Esophagus muscularis mucosa (tissue), 4 donors: ENCODE measurements around the gene ATP11A. TPM values are rescaled to one million over a fixed set of nuclear protein-coding genes. Genes with fewer than 3 reads are reported as not detected.

ENCODE experiments used
- DNase-seq: peaks from one replicate; pipeline ENCODE4 v3.0.0-alpha.2; 2017; ENCODE audit errors: extremely low spot score
- H3K27ac ChIP-seq, 4 donors: fragments of 200-600 bp; sonication (generic); replicated peaks in 1 of 4; 1 replicate in 3 of 4; 2 replicates in 1 of 4; pipeline ENCODE4 v1.5.1; 2016 to 2019; ENCODE audit warnings: mild to moderate bottlenecking in 1 of 4
- H3K27me3 ChIP-seq, 4 donors: fragments of 200-600 bp; sonication (generic); one replicate each; pipeline versions ENCODE4 v1.5.1 to v1.6.0; 2016 to 2019
- H3K36me3 ChIP-seq, 4 donors: fragments of 200-600 bp; sonication (generic); one replicate each; pipeline ENCODE4 v1.5.1; 2016 to 2019
- H3K4me1 ChIP-seq, 4 donors: fragments of 200-600 bp; sonication (generic); one replicate each; pipeline ENCODE4 v1.5.1; 2016 to 2019
- H3K4me3 ChIP-seq, 4 donors: fragments of 200-600 bp; sonication (generic); 1 replicate in 2 of 4; 2 replicates in 2 of 4; pipeline ENCODE4 v1.5.1; 2016 to 2019; ENCODE audit warnings: mild to moderate bottlenecking in 4 of 4, moderate library complexity in 1 of 4
- H3K9me3 ChIP-seq, 4 donors: fragments of 200-600 bp; sonication (generic); 1 replicate in 3 of 4; 2 replicates in 1 of 4; pipeline ENCODE4 v1.5.1; 2016 to 2019
- CTCF ChIP-seq, 3 experiments: fragments of 200-600 bp in 2 of 3; fragments of 450-650 bp in 1 of 3; sonication (generic) in 2 of 3; IDR thresholded peaks; one replicate each; pipeline ENCODE4 v1.5.1; 2017 to 2019; ENCODE audit warnings: antibody characterized with exemption in 3 of 3, mild to moderate bottlenecking in 2 of 3, moderate library complexity in 1 of 3
- EP300 ChIP-seq: sonication (generic); formaldehyde crosslinking; IDR thresholded peaks from one replicate; pipeline ENCODE4 v1.6.1; 2017; ENCODE audit warnings: antibody characterized with exemption
- POLR2A ChIP-seq: fragments of 450-650 bp; IDR thresholded peaks from one replicate; pipeline ENCODE4 v1.6.1; 2017; ENCODE audit warnings: antibody characterized with exemption, moderate library complexity, mild to moderate bottlenecking, low read depth
- POLR2AphosphoS5 ChIP-seq, 2 donors: sonication (generic); formaldehyde crosslinking; IDR thresholded peaks; one replicate each; pipeline ENCODE4 v1.6.1; 2017; ENCODE audit warnings: antibody characterized with exemption in 2 of 2
- WGBS: methylation state at CpG from one replicate; pipeline ENCODE4 v1.1.5; 2018; 5-methylcytosine and 5-hydroxymethylcytosine counted together
- intact Hi-C: fragments of 100-400 bp; cut with DNase I; formaldehyde crosslinking; loops from one replicate; pipeline ENCODE4 v1.15.1; 2023
- total RNA-seq, 4 donors: library from RNA; depleted of rRNA; stranded (reverse); fragments of >200 nt; gene quantifications; one replicate each; pipeline versions ENCODE4 v1.1.0 to v1.2.1, GENCODE V29; 2016

The ATP11A gene
- total RNA-seq, 4 donors from 2014 or later: 11.2 to 27.8 (median 14.3) TPM

DNA sequence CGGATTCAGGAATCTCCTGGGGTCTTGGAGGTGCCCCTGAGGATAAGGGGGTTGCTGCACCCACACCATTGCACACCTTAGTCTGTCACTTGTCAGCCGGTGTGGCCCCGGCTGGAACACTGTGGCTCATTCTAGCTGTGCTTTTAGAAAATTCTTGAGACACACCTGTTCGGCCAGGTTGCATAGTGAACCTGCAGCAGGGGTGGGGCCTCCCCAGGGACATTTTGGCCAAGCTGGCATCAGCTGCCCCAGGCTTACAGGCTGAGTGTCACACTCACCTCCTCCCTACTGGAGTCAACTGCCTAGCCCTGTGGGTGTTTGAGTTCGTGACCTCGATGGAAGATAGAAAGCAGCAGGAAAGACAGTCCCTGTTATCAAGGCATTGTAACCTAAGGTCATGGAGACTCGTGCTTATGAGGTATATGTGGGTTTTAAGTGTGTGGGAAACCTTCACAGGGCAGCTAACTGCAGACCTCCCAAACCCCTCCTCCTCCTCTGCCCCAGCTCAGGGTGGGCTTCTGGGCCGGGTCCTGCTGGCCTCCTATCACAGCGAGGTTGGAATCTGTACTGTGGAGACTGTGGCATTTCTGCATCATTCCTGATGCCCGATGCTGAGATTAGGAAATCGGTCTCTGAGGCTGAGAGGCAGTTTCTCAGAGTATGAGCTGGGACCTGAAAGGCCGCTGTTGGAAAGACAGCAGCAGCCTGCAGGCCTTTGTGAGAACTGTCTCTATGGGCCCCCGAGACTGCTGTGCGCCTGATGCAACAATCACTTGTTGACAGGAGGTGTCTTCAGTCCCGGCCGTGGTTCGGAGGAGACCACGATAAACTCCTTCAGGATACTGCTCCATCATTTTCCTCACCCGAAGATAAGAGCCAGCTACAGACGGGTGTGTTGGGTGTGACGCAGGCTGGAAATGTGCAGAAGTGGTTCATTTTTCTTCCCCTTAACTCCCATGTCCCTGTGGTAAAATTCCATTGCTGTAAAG lies 72.2 kb downstream of the ATP11A start:
- TF ChIP-seq CTCF (IDR thresholded peaks at IDR 0.05) (no peak), POLR2AphosphoS5 (IDR thresholded peaks at IDR 0.05) (no peak), EP300 (no peak), POLR2A (no peak)
- Histone ChIP-seq H3K4me3 (no peak overlapping the region), H3K4me1 (peaks cover 0 to 7% (median 5%) of the 10 kb centered on the region in 4 donors), H3K36me3 (no peaks in the 10 kb centered on the region), H3K27me3 (no peaks in the 10 kb centered on the region), H3K9me3 (no peaks in the 10 kb centered on the region), H3K27ac (peak overlapping the region in 1 of 4 donors; percentile 3)
- intact Hi-C loops: no loop called here
- DNase-seq: no peak
- WGBS: 93% methylated on average over 19 of the region's 21 CpGs

GRCh38 chr13:112762690-112763080 lies 72.8 kb downstream of the ATP11A start:
- peak overlapping the region in 1 of 4 donors; percentile 3 for H3K27ac ChIP-seq
- 95% methylated on average over 19 of the region's 19 CpGs for WGBS

GRCh38 chr13:112764028-112764427 lies 74.2 kb downstream of the ATP11A start:
- H3K4me3 ChIP-seq: no peak overlapping the region
- H3K27me3 ChIP-seq: no peaks in the 10 kb centered on the region
- no peaks in the 10 kb centered on the region for H3K9me3 ChIP-seq
- no peaks in the 10 kb centered on the region for H3K36me3 ChIP-seq
- 94% methylated on average over 11 of the region's 11 CpGs for WGBS
- intact Hi-C loops: no loop called here
- no peak for DNase-seq
- TF ChIP-seq POLR2AphosphoS5 (IDR thresholded peaks at IDR 0.05) (no peak), POLR2A (no peak), CTCF (IDR thresholded peaks at IDR 0.05) (no peak), EP300 (no peak)
- H3K4me1 ChIP-seq: peaks cover 0 to 7% (median 3%) of the 10 kb centered on the region in 4 donors
- H3K27ac ChIP-seq: no peak overlapping the region

More at GRCh38 chr13:112762690-112763080, 72.8 kb downstream of the ATP11A start:
- DNase-seq: no peak
- intact Hi-C loops: no loop called here
- Histone ChIP-seq H3K9me3 (no peaks in the 10 kb centered on the region), H3K4me3 (no peak overlapping the region), H3K4me1 (peaks cover 0 to 7% (median 3%) of the 10 kb centered on the region in 4 donors), H3K36me3 (no peaks in the 10 kb centered on the region), H3K27me3 (no peaks in the 10 kb centered on the region)
- no peak for TF ChIP-seq POLR2AphosphoS5 (IDR thresholded peaks at IDR 0.05)
- no peak for TF ChIP-seq POLR2A
- no peak for TF ChIP-seq CTCF (IDR thresholded peaks at IDR 0.05)
- TF ChIP-seq EP300: no peak

DNA sequence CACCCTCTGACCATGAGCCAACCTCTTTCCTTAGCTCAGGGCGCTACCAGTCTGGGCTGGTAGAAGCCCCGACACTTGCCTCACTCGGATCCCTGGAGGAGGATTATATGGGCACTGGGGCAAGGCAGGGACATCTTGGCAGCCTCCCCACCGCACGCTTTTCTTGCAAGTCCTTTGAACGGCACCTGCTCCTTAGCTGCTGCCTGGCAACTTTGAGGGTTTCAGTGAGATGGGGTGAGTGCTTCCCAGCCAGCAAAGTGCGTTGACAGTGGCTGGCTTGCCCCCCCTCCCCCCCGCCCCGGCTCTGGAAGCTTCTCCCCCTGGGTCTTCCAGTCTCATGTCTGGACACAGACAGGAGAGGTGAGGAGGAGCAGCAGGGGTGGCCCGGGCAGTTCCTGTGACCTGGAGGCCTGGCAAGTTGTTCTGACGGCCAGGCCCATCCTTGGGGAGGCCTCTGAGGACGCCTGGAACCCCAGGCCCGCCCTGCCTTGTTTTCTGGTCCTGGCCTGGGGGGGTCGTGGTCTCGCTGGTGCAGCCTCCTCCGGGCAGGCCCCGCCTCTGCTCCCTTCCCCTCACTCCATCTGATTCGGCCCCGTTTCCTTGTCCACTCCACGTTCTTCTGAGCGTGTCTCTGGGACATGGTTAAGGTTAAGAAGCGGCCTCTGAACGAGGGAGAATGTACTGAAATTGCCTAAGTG lies 75.2 kb downstream of the ATP11A start:
- intact Hi-C loops: loop anchor here (5.0 kb wide), 1 partner anchor 78 kb away; no protein-coding TSS in a partner anchor
- H3K27ac ChIP-seq: no peak overlapping the region
- WGBS: 93% methylated on average over 18 of the region's 23 CpGs
- no peak for DNase-seq
- no peaks in the 10 kb centered on the region for H3K9me3 ChIP-seq
- H3K27me3 ChIP-seq: no peaks in the 10 kb centered on the region
- TF ChIP-seq POLR2A (no peak), POLR2AphosphoS5 (IDR thresholded peaks at IDR 0.05) (no peak), EP300 (no peak), CTCF (IDR thresholded peaks at IDR 0.05) (no peak)
- H3K4me1 ChIP-seq: peaks cover 0 to 9% (median 4%) of the 10 kb centered on the region in 4 donors
- no peak overlapping the region for H3K4me3 ChIP-seq
- H3K36me3 ChIP-seq: no peaks in the 10 kb centered on the region
